ENCODE measurements around the gene CCND1.

GRCh38 chr11:69648679-69649575, 8.0 kb downstream of the CCND1 start:
- TF ChIP-seq ZNF175 (CRISPR knock-in tag; IDR thresholded peaks at IDR 0.05; ENCODE audit: low read depth), result no peak
- TF ChIP-seq POLR2A (conservative IDR thresholded peaks at IDR 0.05), result no peak
- no peak for TF ChIP-seq BRCA1 (IDR thresholded peaks at IDR 0.05)
- TF ChIP-seq BRCA1 (CRISPR knock-in tag; IDR thresholded peaks at IDR 0.05), result no peak
- no peak for TF ChIP-seq AFF4 (CRISPR knock-in tag; IDR thresholded peaks at IDR 0.05)
- TF ChIP-seq, protein P1, sequence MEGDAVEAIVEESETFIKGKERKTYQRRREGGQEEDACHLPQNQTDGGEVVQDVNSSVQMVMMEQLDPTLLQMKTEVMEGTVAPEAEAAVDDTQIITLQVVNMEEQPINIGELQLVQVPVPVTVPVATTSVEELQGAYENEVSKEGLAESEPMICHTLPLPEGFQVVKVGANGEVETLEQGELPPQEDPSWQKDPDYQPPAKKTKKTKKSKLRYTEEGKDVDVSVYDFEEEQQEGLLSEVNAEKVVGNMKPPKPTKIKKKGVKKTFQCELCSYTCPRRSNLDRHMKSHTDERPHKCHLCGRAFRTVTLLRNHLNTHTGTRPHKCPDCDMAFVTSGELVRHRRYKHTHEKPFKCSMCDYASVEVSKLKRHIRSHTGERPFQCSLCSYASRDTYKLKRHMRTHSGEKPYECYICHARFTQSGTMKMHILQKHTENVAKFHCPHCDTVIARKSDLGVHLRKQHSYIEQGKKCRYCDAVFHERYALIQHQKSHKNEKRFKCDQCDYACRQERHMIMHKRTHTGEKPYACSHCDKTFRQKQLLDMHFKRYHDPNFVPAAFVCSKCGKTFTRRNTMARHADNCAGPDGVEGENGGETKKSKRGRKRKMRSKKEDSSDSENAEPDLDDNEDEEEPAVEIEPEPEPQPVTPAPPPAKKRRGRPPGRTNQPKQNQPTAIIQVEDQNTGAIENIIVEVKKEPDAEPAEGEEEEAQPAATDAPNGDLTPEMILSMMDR (IDR thresholded peaks at IDR 0.05 in 2 of 3, conservative IDR thresholded peaks at IDR 0.05 in 1 of 3; ENCODE audit: insufficient read depth in 2 of 3, low read depth in 1 of 3, low read length in 3 of 3), result no peak
- no peak for TF ChIP-seq ZNF134 (CRISPR knock-in tag; conservative IDR thresholded peaks at IDR 0.05)
- TF ChIP-seq MYC (IDR thresholded peaks at IDR 0.05; ENCODE audit: low read depth, low read length), result no peak
- no peak for TF ChIP-seq MYC (CRISPR knock-in tag; IDR thresholded peaks at IDR 0.05; ENCODE audit: borderline replicate concordance, low read depth)
- TF ChIP-seq, protein P2, sequence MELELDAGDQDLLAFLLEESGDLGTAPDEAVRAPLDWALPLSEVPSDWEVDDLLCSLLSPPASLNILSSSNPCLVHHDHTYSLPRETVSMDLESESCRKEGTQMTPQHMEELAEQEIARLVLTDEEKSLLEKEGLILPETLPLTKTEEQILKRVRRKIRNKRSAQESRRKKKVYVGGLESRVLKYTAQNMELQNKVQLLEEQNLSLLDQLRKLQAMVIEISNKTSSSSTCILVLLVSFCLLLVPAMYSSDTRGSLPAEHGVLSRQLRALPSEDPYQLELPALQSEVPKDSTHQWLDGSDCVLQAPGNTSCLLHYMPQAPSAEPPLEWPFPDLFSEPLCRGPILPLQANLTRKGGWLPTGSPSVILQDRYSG (tag; conservative IDR thresholded peaks at IDR 0.05; ENCODE audit: low read depth), result no peak
- no peak for TF ChIP-seq RBM25 (IDR thresholded peaks at IDR 0.05; ENCODE audit: low read depth, low read length, severe bottlenecking)
- no peak for TF ChIP-seq BACH1 (tag; IDR thresholded peaks at IDR 0.05)
